LNCAP (cell line): ENCODE measurements around the gene PHF2.

ENCODE experiments used
- CTCF ChIP-seq: fragments of 450-650 bp; IDR thresholded peaks from 2 replicates; pipeline ENCODE4 v1.5.1; 2017; ENCODE audit warnings: mild to moderate bottlenecking

Gene PHF2

GRCh38 chr9:93676310-93677047 lies 100.1 kb downstream of the PHF2 start:
- no peak for TF ChIP-seq CTCF

- no peak for TF ChIP-seq CTCF
These were observed 100.7 kb downstream of the PHF2 start for GRCh38 chr9:93677048-93677571.

GRCh38 chr9:93677641-93678136 lies 101.3 kb downstream of the PHF2 start:
- TF ChIP-seq CTCF: no peak

- TF ChIP-seq CTCF: no peak
These were observed 102.0 kb downstream of the PHF2 start for GRCh38 chr9:93678199-93679019.

GRCh38 chr9:93679536-93680442 lies 103.4 kb downstream of the PHF2 start:
- no peak for TF ChIP-seq CTCF

GRCh38 chr9:93680443-93681268 lies 104.3 kb downstream of the PHF2 start:
- TF ChIP-seq CTCF: peak; percentile 37; the same call in 1 of the 2 replicates
